Testis (tissue), 3 donors: ENCODE data around the gene TNNI2. TPM values are rescaled to one million over a fixed set of nuclear protein-coding genes. Genes with fewer than 3 reads are reported as not detected.

Source experiments
- DNase-seq: peaks from one replicate; pipeline ENCODE4 v3.0.0-alpha.2; 2019
- H3K27ac ChIP-seq, 2 donors: fragments of 200-600 bp; sonication (generic); one replicate each; pipeline ENCODE4 v1.5.1; 2019
- H3K27me3 ChIP-seq: fragments of 200-600 bp; sonication (generic); one replicate; pipeline ENCODE4 v1.5.1; 2019
- H3K36me3 ChIP-seq: fragments of 200-600 bp; sonication (generic); one replicate; pipeline ENCODE4 v1.5.1; 2017; ENCODE audit warnings: low read depth; ENCODE audit errors: missing control alignments
- H3K4me1 ChIP-seq: fragments of 200-600 bp; sonication (generic); one replicate; pipeline ENCODE4 v1.5.1; 2019
- H3K4me3 ChIP-seq, 2 donors: fragments of 200-600 bp; sonication (generic); one replicate each; pipeline ENCODE4 v1.5.1; 2017 to 2019
- H3K9me3 ChIP-seq: fragments of 200-600 bp; sonication (generic); one replicate; pipeline ENCODE4 v1.5.1; 2017
- CTCF ChIP-seq, 3 experiments: fragments of 450-650 bp in 2 of 3; fragments of 200-600 bp in 1 of 3; sonication (generic) in 1 of 3; IDR thresholded peaks; one replicate each; pipeline ENCODE4 v1.5.1; 2016 to 2019; ENCODE audit warnings: antibody characterized with exemption in 3 of 3, mild to moderate bottlenecking in 2 of 3, moderate library complexity in 1 of 3
- POLR2A ChIP-seq: fragments of 450-650 bp; IDR thresholded peaks from one replicate; pipeline ENCODE4 v1.6.1; 2017; ENCODE audit warnings: antibody characterized with exemption, mild to moderate bottlenecking, moderate library complexity
- WGBS, 2 donors: methylation state at CpG; one replicate each; pipeline ENCODE4 v1.1.5; 2018; 5-methylcytosine and 5-hydroxymethylcytosine counted together
- intact Hi-C: fragments of 100-400 bp; cut with DNase I; formaldehyde crosslinking; loops from one replicate; pipeline ENCODE4 v1.15.1; 2023; ENCODE audit warnings: low total_unique reads
- polyA plus RNA-seq: library from polyadenylated mRNA; stranded (reverse); fragments of 350-450 nt; fragmentation: Illumina TruSeq; extraction: RNeasy Lipid Tissue Mini Kit (QIAGEN cat#74804); gene quantifications from one replicate; pipeline ENCODE4 v1.2.3, GENCODE V29; 2014; ENCODE audit warnings: low read depth, low replicate concordance; ENCODE audit not compliant: insufficient read depth
- total RNA-seq, 2 donors: library from RNA; depleted of rRNA; stranded (reverse); fragments of >200 nt; gene quantifications; one replicate each; pipeline ENCODE4 v1.2.3, GENCODE V29; 2016

The TNNI2 gene
- total and polyA plus RNA-seq, 3 donors from 2014 or later, result 8.6 TPM; not detected in 2

- WGBS, 2 donors, result 76 to 81% methylated on average over 8 to 10 of the region's 10 CpGs
- intact Hi-C loops, result no loop called here
- Histone ChIP-seq H3K4me3 (no peak overlapping the region), H3K27me3 (no peaks in the 10 kb centered on the region), H3K9me3 (no peaks in the 10 kb centered on the region), H3K4me1 (peaks cover 6% of the 10 kb centered on the region), H3K36me3 (no peaks in the 10 kb centered on the region), H3K27ac (no peak overlapping the region)
- TF ChIP-seq POLR2A (no peak), CTCF (IDR thresholded peaks at IDR 0.05) (no peak)
- no peak for DNase-seq
Observed at GRCh38 chr11:1814691-1815090, 24.1 kb upstream of the TNNI2 start.

DNA sequence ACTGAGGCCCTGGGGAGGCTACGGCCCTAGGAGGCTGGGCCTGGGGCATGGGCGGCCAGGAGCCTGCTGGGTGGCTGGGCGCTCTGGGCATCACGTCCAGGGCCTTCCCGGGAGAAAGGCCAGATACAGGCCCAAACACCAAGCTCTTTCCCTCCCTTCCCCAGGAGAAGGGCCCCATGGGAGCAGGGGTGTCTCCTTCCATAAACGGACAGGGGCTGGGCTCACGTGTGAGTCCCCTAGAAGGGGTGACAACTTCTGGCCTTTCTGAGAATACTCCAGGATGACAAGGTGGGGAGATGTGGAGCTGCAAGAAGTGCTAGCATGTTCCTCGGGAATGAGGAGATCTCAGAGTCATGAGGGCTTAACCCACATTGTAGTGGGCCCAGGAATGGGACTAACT is 23.5 kb upstream of the TNNI2 start:
- intact Hi-C loops, result no loop called here
- no peak for DNase-seq
- Histone ChIP-seq H3K36me3 (no peaks in the 10 kb centered on the region), H3K4me1 (peaks cover 6% of the 10 kb centered on the region), H3K27ac (no peak overlapping the region), H3K4me3 (no peak overlapping the region), H3K9me3 (no peaks in the 10 kb centered on the region), H3K27me3 (no peaks in the 10 kb centered on the region)
- whole genome bisulfite sequencing, 2 donors, result 92 to 98% methylated on average over 7 to 8 of the region's 8 CpGs
- no peak for TF ChIP-seq CTCF (IDR thresholded peaks at IDR 0.05)
- no peak for TF ChIP-seq POLR2A

GRCh38 chr11:1815751-1816150 is 23.0 kb upstream of the TNNI2 start:
- H3K4me3 ChIP-seq, result no peak overlapping the region
- TF ChIP-seq POLR2A, result no peak
- TF ChIP-seq CTCF (IDR thresholded peaks at IDR 0.05), result no peak
- intact Hi-C loops, result no loop called here
- H3K27me3 ChIP-seq, result no peaks in the 10 kb centered on the region
- peaks cover 6% of the 10 kb centered on the region for H3K4me1 ChIP-seq
- H3K27ac ChIP-seq, result no peak overlapping the region
- no peaks in the 10 kb centered on the region for H3K9me3 ChIP-seq
- 92 to 94% methylated on average over 7 of the region's 7 CpGs for WGBS, 2 donors
- DNase-seq, result no peak
- H3K36me3 ChIP-seq, result no peaks in the 10 kb centered on the region

- WGBS, 2 donors, result 76 to 82% methylated on average over 5 of the region's 5 CpGs
- intact Hi-C loops, result no loop called here
Observed at GRCh38 chr11:1817000-1817399, 21.8 kb upstream of the TNNI2 start.

More at GRCh38 chr11:1817000-1817399, 21.8 kb upstream of the TNNI2 start:
- Histone ChIP-seq H3K4me1 (peaks cover 6% of the 10 kb centered on the region), H3K36me3 (no peaks in the 10 kb centered on the region), H3K9me3 (no peaks in the 10 kb centered on the region), H3K27ac (no peak overlapping the region), H3K4me3 (no peak overlapping the region), H3K27me3 (no peaks in the 10 kb centered on the region)
- no peak for DNase-seq
- TF ChIP-seq CTCF (IDR thresholded peaks at IDR 0.05), result no peak
- TF ChIP-seq POLR2A, result no peak
